SH-SY5Y (cell line): ENCODE measurements around the gene SQSTM1.

Experiments used
- GATA2 ChIP-seq: IDR thresholded peaks from 2 replicates; pipeline ENCODE4 v1.6.1; 2011; ENCODE audit warnings: mild to moderate bottlenecking, low read depth, low read length
- GATA3 ChIP-seq: IDR thresholded peaks from 2 replicates; pipeline ENCODE4 v1.6.1; 2011; ENCODE audit warnings: low read depth, mild to moderate bottlenecking, low read length, moderate library complexity

DNA sequence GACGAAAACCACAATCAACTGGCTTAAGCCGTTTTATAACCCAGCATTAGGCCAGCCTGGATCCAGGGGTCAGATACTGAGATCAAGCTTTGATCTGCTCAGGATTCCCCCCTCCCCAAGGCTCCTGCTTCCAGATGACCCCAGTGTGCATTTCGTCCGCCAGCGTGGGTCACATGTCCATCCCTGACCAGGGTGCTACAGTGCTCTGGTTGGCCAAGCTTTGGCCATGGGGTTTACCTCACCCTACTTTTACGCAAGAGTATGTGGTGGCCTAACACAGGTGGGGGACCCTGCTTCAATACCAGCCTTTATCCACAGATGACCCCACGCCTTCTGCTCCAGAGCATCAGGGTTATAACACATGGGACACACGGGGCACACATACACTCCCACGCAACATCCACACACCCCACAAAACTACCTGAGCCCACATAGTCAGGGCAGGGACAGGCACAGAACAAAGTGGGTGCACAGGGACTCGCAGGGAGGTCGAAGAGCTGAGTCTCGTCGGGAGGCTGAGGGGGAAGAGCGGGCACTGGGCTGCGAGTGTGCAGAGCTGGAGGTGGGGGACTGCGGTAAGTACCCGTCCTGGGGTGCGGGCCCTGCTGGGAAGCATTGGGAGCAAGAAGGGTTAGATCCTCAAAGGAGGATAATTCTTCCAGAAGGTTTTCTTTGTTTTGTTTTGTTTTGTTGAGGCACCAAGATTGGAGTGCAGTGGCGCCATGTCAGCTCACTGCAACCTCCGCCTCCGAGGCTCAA, 5.0 kb upstream of the SQSTM1 start:
- TF ChIP-seq GATA2 (no peak), GATA3 (no peak)
